ENCODE results near the gene PPARD. TPM values are rescaled to one million over a fixed set of nuclear protein-coding genes. Genes with fewer than 3 reads are reported as not detected.

The PPARD gene
- total and polyA plus RNA-seq, 2 of the 13 experiments (the other 11 are each of a cell fraction or from before 2014, with no cell fraction given): 6.1 to 13.3 TPM

DNA sequence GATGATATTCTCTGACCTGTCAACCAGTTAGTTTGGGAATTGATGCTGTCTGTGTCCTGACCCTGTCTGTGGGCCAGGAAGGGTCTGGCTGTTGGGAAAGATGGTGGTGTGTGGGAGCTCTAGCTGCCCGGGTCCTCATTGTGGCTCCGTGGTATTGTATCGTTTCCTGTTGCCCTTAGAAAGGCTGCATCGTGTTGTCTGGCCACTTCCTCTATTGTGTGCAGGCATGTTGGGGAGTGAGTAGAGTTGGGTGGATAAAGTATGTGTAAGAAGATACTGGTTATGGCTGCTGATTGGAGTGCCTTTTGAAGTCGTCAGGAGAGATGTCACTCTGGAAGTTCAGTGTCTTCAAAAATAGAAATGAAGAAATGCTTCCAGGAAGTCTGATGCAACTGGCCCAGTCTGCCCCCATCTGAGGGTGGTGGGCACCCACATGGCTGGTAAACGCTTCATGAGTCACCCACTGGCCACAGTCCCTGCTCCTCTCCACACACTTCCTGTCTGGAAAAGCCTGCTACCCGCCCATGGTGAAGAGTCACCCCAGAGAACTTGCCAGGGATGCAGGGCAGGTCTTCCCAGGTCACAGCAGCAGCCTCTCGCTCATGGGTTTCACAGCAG is 27.9 kb downstream of the PPARD start (continued):
- TF ChIP-seq, protein P1, sequence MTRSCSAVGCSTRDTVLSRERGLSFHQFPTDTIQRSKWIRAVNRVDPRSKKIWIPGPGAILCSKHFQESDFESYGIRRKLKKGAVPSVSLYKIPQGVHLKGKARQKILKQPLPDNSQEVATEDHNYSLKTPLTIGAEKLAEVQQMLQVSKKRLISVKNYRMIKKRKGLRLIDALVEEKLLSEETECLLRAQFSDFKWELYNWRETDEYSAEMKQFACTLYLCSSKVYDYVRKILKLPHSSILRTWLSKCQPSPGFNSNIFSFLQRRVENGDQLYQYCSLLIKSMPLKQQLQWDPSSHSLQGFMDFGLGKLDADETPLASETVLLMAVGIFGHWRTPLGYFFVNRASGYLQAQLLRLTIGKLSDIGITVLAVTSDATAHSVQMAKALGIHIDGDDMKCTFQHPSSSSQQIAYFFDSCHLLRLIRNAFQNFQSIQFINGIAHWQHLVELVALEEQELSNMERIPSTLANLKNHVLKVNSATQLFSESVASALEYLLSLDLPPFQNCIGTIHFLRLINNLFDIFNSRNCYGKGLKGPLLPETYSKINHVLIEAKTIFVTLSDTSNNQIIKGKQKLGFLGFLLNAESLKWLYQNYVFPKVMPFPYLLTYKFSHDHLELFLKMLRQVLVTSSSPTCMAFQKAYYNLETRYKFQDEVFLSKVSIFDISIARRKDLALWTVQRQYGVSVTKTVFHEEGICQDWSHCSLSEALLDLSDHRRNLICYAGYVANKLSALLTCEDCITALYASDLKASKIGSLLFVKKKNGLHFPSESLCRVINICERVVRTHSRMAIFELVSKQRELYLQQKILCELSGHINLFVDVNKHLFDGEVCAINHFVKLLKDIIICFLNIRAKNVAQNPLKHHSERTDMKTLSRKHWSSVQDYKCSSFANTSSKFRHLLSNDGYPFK (CRISPR knock-in tag; IDR thresholded peaks at IDR 0.05; ENCODE audit: borderline replicate concordance): peak; percentile 19; the same call in 1 of the 2 replicates
- TF ChIP-seq, protein P2, sequence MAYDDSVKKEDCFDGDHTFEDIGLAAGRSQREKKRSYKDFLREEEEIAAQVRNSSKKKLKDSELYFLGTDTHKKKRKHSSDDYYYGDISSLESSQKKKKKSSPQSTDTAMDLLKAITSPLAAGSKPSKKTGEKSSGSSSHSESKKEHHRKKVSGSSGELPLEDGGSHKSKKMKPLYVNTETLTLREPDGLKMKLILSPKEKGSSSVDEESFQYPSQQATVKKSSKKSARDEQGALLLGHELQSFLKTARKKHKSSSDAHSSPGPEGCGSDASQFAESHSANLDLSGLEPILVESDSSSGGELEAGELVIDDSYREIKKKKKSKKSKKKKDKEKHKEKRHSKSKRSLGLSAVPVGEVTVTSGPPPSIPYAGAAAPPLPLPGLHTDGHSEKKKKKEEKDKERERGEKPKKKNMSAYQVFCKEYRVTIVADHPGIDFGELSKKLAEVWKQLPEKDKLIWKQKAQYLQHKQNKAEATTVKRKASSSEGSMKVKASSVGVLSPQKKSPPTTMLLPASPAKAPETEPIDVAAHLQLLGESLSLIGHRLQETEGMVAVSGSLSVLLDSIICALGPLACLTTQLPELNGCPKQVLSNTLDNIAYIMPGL (CRISPR knock-in tag; IDR thresholded peaks at IDR 0.05; ENCODE audit: borderline replicate concordance in 1 of 2, low read depth in 1 of 2): 0 out of 4 replicates have a peak, but pooled peaks of 1 of the 2 experiments have one; percentile 10
- TF ChIP-seq ZNF317 (CRISPR knock-in tag; IDR thresholded peaks at IDR 0.05) (no peak), AGO2 (optimal IDR thresholded peaks at IDR 0.05; ENCODE audit: low read depth, low read length) (no peak), SAP130 (CRISPR knock-in tag; IDR thresholded peaks at IDR 0.05; ENCODE audit: low read depth) (0 out of 2 replicates have a peak, but pooled peaks have one; percentile 26), HOXA3 (CRISPR knock-in tag; IDR thresholded peaks at IDR 0.05) (no peak), GABPA (IDR thresholded peaks at IDR 0.05; ENCODE audit: low read depth, low read length) (no peak), GABPA (CRISPR knock-in tag; IDR thresholded peaks at IDR 0.05; ENCODE audit: low read depth) (peak; percentile 69), MIER3 (CRISPR knock-in tag; IDR thresholded peaks at IDR 0.05; ENCODE audit: borderline replicate concordance) (peak; percentile 57; the same call in 1 of the 2 replicates), SOX5 (CRISPR knock-in tag; IDR thresholded peaks at IDR 0.05; ENCODE audit: borderline replicate concordance) (peak; percentile 25; the same call in 1 of the 2 replicates), ELF1 (CRISPR knock-in tag; IDR thresholded peaks at IDR 0.05) (peak; percentile 38; the same call in 1 of the 2 replicates), KDM4B (CRISPR knock-in tag; IDR thresholded peaks at IDR 0.05) (peak; percentile 19; the same call in 1 of the 2 replicates), TEAD3 (CRISPR knock-in tag; optimal IDR thresholded peaks at IDR 0.05; ENCODE audit: borderline replicate concordance) (no peak), MTA3 (CRISPR knock-in tag; IDR thresholded peaks at IDR 0.05) (no peak), ZNF333 (CRISPR knock-in tag; IDR thresholded peaks at IDR 0.05; ENCODE audit: borderline replicate concordance) (no peak), MXI1 (IDR thresholded peaks at IDR 0.05; ENCODE audit: borderline replicate concordance, low read depth, low read length) (peak; percentile 82; the same call in 2 of the 3 replicates), RBAK (CRISPR knock-in tag; IDR thresholded peaks at IDR 0.05) (no peak), CEBPG (CRISPR knock-in tag; IDR thresholded peaks at IDR 0.05) (peak; percentile 73), RCOR2 (CRISPR knock-in tag; IDR thresholded peaks at IDR 0.05) (no peak), SCMH1 (CRISPR knock-in tag; IDR thresholded peaks at IDR 0.05; ENCODE audit: borderline replicate concordance) (no peak), ZNF501 (CRISPR knock-in tag; IDR thresholded peaks at IDR 0.05) (no peak), HNRNPK (IDR thresholded peaks at IDR 0.05; ENCODE audit: low read depth, low read length, poor library complexity, severe bottlenecking) (no peak), ZNF431 (CRISPR knock-in tag; IDR thresholded peaks at IDR 0.05; ENCODE audit: borderline replicate concordance, low read depth) (no peak)
- TF ChIP-seq, protein P3, sequence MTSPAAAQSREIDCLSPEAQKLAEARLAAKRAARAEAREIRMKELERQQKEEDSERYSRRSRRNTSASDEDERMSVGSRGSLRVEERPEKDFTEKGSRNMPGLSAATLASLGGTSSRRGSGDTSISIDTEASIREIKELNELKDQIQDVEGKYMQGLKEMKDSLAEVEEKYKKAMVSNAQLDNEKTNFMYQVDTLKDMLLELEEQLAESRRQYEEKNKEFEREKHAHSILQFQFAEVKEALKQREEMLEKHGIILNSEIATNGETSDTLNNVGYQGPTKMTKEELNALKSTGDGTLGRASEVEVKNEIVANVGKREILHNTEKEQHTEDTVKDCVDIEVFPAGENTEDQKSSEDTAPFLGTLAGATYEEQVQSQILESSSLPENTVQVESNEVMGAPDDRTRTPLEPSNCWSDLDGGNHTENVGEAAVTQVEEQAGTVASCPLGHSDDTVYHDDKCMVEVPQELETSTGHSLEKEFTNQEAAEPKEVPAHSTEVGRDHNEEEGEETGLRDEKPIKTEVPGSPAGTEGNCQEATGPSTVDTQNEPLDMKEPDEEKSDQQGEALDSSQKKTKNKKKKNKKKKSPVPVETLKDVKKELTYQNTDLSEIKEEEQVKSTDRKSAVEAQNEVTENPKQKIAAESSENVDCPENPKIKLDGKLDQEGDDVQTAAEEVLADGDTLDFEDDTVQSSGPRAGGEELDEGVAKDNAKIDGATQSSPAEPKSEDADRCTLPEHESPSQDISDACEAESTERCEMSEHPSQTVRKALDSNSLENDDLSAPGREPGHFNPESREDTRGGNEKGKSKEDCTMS (CRISPR knock-in tag; conservative IDR thresholded peaks at IDR 0.05): no peak

All from HepG2 (cell line).